ENCODE data around the gene LPP.

LPP gene

GRCh38 chr3:188185717-188186251 lies 31.8 kb downstream of the LPP start:
- Histone ChIP-seq H3K36me3 (ENCODE audit: insufficient read depth, low read length) (0 out of 2 replicates have a peak, but pooled peaks cover 4% of the 10 kb centered on the region), H3K9me3 (ENCODE audit: control insufficient read depth, insufficient read depth, low read length) (no peaks in the 10 kb centered on the region), H3K4me1 (ENCODE audit: insufficient read depth, low read length) (peaks cover 24% of the 10 kb centered on the region), H3K9ac (ENCODE audit: low read depth, low read length) (no peak overlapping the region)

GRCh38 chr3:188187053-188187452 lies 33.1 kb downstream of the LPP start:
- Histone ChIP-seq H3K9me3 (ENCODE audit: control insufficient read depth, insufficient read depth, low read length) (no peaks in the 10 kb centered on the region), H3K4me1 (ENCODE audit: insufficient read depth, low read length) (peaks cover 24% of the 10 kb centered on the region), H3K36me3 (ENCODE audit: insufficient read depth, low read length) (0 out of 2 replicates have a peak, but pooled peaks cover 4% of the 10 kb centered on the region), H3K9ac (ENCODE audit: low read depth, low read length) (no peak overlapping the region)

DNA sequence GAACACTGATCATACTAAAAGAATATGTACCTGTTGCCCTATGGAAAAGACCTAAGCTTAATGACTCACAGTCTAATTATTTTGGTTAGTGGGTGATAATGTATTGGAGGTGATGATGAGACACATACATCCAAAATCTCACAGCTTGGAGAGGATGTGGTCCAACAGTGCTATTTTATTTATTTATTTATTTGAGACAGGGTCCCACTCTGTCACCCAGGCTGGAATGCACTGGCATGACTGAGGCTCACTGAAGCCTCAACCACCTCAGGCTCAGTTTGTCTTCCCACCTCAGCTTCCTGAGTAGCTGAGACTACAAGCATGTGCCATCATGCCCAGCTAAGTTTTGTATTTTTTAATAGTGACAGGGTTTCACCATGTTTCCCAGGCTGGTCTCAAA lies 35.0 kb downstream of the LPP start:
- peaks cover 4% of the 10 kb centered on the region; the same call in 1 of the 2 replicates for H3K36me3 ChIP-seq (ENCODE audit: insufficient read depth, low read length)
- no peak overlapping the region for H3K9ac ChIP-seq (ENCODE audit: low read depth, low read length)
- no peaks in the 10 kb centered on the region for H3K9me3 ChIP-seq (ENCODE audit: control insufficient read depth, insufficient read depth, low read length)
- peaks cover 22% of the 10 kb centered on the region for H3K4me1 ChIP-seq (ENCODE audit: insufficient read depth, low read length)

DNA sequence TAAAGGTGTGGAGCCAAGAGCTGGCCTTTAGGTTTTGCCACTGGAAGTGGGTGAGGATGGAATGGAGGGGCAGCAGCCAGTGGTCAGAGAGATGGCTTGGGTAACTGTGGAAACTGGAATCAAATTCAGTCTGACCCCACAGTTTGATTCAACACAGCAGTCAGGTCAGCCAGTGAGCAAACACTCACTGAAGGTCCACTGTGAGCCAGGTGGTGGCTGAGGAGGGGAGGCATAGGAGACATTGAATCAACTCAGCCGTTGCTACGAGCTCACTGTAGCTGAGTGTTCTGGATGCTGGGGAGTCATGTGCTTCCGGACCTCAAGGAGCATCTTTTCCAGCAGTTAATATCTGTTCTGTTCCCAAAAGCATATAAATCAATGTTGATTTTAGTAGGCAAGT lies 37.5 kb downstream of the LPP start:
- Histone ChIP-seq H3K36me3 (ENCODE audit: insufficient read depth, low read length) (peaks cover 4% of the 10 kb centered on the region; the same call in 1 of the 2 replicates), H3K9me3 (ENCODE audit: control insufficient read depth, insufficient read depth, low read length) (no peaks in the 10 kb centered on the region), H3K4me1 (ENCODE audit: insufficient read depth, low read length) (peaks cover 13% of the 10 kb centered on the region), H3K9ac (ENCODE audit: low read depth, low read length) (no peak overlapping the region)

- no peak overlapping the region for H3K9ac ChIP-seq (ENCODE audit: low read depth, low read length)
- peaks cover 4% of the 10 kb centered on the region; the same call in 1 of the 2 replicates for H3K36me3 ChIP-seq (ENCODE audit: insufficient read depth, low read length)
- H3K9me3 ChIP-seq (ENCODE audit: control insufficient read depth, insufficient read depth, low read length): no peaks in the 10 kb centered on the region
- peaks cover 19% of the 10 kb centered on the region for H3K4me1 ChIP-seq (ENCODE audit: insufficient read depth, low read length)
Observed at GRCh38 chr3:188192034-188192433, 38.1 kb downstream of the LPP start.

GRCh38 chr3:188194332-188194731 lies 40.4 kb downstream of the LPP start:
- Histone ChIP-seq H3K9ac (ENCODE audit: low read depth, low read length) (no peak overlapping the region), H3K9me3 (ENCODE audit: control insufficient read depth, insufficient read depth, low read length) (no peaks in the 10 kb centered on the region), H3K4me1 (ENCODE audit: insufficient read depth, low read length) (peaks cover 29% of the 10 kb centered on the region), H3K36me3 (ENCODE audit: insufficient read depth, low read length) (no peaks in the 10 kb centered on the region; the same call in 1 of the 2 replicates)

- no peaks in the 10 kb centered on the region; the same call in 1 of the 2 replicates for H3K36me3 ChIP-seq (ENCODE audit: insufficient read depth, low read length)
- H3K9me3 ChIP-seq (ENCODE audit: control insufficient read depth, insufficient read depth, low read length): no peaks in the 10 kb centered on the region
- no peak overlapping the region for H3K9ac ChIP-seq (ENCODE audit: low read depth, low read length)
- H3K4me1 ChIP-seq (ENCODE audit: insufficient read depth, low read length): peaks cover 29% of the 10 kb centered on the region
Observed at GRCh38 chr3:188196232-188196990, 42.5 kb downstream of the LPP start.

DNA sequence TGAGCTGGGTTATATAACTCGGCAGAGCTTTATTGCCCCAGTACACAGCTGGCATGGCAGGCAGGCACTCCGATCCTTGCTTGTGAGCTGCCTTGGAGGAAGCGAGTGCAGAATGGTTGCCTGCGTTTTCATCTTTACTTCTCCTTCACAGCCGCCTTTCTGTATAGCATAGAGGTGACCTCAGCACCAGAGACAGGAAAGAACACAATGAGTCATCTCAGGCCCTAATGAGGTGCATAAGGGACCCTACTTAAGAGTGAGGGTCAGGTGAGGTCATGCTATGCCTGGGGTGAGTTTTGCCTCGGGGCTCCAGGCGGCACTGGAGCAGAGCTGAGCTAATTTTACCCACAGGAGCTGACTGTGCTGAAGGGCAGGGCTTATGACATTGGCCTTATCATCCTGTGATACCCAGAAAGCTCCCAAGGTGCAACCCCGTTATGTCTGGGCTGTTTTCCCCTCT lies 43.5 kb downstream of the LPP start:
- Histone ChIP-seq H3K36me3 (ENCODE audit: insufficient read depth, low read length) (no peaks in the 10 kb centered on the region; the same call in 1 of the 2 replicates), H3K4me1 (ENCODE audit: insufficient read depth, low read length) (peaks cover 29% of the 10 kb centered on the region), H3K9me3 (ENCODE audit: control insufficient read depth, insufficient read depth, low read length) (no peaks in the 10 kb centered on the region), H3K9ac (ENCODE audit: low read depth, low read length) (no peak overlapping the region)

DNA sequence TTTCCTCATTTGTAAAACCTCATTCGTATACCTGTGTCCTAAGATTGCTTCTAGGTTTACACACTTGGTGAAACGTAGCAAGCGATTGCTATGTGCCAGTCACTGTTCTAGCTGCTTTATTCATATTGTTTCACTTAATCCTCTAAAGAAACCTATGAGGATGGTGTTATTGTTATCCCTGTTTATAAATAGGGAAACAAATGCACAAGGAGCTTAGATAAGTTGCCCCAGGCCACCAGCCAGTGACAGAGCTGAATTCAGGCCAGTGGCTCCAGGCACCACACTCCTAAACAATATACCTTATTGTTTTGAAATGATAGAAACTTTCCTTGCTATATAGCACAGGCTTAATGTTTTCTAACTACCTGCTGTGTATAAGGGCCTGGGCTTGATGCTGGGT lies 44.0 kb downstream of the LPP start:
- Histone ChIP-seq H3K9ac (ENCODE audit: low read depth, low read length) (no peak overlapping the region), H3K9me3 (ENCODE audit: control insufficient read depth, insufficient read depth, low read length) (no peaks in the 10 kb centered on the region), H3K4me1 (ENCODE audit: insufficient read depth, low read length) (peaks cover 29% of the 10 kb centered on the region), H3K36me3 (ENCODE audit: insufficient read depth, low read length) (no peaks in the 10 kb centered on the region)

DNA sequence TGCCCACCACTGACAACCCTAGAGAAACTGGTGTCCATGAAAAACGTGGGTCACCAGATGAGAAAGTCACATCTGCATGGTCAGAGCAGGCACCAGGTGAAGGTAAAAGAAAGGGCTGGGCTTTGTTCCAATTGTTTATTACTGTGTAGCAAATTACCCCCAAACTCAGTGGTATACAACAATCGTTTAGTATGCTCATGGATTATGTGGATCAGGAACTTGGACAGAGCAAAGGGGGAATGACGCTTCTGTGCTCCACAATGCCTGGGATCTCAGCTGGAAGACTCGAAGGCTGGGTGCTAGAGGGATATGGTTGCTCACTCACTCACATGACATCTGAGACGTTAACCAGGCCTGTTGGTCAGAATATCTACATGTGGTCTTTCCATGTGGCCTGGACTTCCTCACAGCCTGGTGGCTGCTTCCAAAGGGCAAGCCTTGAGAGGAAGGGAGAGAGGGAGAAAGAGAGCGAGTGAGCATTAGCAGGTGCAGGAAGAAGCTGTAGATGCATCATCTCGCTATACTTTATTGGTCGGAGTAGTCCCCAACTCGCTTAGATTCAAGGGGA lies 44.9 kb downstream of the LPP start:
- Histone ChIP-seq H3K4me1 (ENCODE audit: insufficient read depth, low read length) (peaks cover 29% of the 10 kb centered on the region), H3K9ac (ENCODE audit: low read depth, low read length) (no peak overlapping the region), H3K36me3 (ENCODE audit: insufficient read depth, low read length) (no peaks in the 10 kb centered on the region), H3K9me3 (ENCODE audit: control insufficient read depth, insufficient read depth, low read length) (no peaks in the 10 kb centered on the region)

- peaks cover 24% of the 10 kb centered on the region for H3K4me1 ChIP-seq (ENCODE audit: insufficient read depth, low read length)
- no peaks in the 10 kb centered on the region for H3K9me3 ChIP-seq (ENCODE audit: control insufficient read depth, insufficient read depth, low read length)
- no peak overlapping the region for H3K9ac ChIP-seq (ENCODE audit: low read depth, low read length)
Observed at GRCh38 chr3:188199386-188199785, 45.4 kb downstream of the LPP start.

DNA sequence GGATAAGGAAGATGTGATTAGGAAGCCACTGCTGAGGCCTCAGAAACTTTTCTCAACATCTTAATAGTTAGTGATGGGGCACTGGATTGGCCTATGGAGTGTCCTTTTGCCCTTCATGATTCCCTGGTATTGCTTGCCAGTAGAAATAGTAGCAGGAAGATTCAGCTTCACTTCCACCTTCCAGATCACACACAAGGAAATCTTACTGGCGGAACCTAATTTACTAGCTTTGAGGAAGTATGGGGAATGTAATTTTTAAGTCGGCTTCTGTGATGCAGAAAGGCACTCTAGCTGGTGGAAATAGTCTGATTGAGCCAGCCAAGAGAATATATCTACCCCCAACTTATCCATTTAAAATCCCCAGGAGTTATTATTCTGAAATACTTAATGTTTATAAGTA lies 46.5 kb downstream of the LPP start:
- Histone ChIP-seq H3K36me3 (ENCODE audit: insufficient read depth, low read length) (no peaks in the 10 kb centered on the region), H3K4me1 (ENCODE audit: insufficient read depth, low read length) (peaks cover 24% of the 10 kb centered on the region), H3K9ac (ENCODE audit: low read depth, low read length) (no peak overlapping the region), H3K9me3 (ENCODE audit: control insufficient read depth, insufficient read depth, low read length) (no peaks in the 10 kb centered on the region)

More at GRCh38 chr3:188199386-188199785, 45.4 kb downstream of the LPP start:
- H3K36me3 ChIP-seq (ENCODE audit: insufficient read depth, low read length): no peaks in the 10 kb centered on the region

- Histone ChIP-seq H3K9me3 (ENCODE audit: control insufficient read depth, insufficient read depth, low read length) (no peaks in the 10 kb centered on the region), H3K9ac (ENCODE audit: low read depth, low read length) (no peak overlapping the region), H3K4me1 (ENCODE audit: insufficient read depth, low read length) (peaks cover 8% of the 10 kb centered on the region), H3K36me3 (ENCODE audit: insufficient read depth, low read length) (no peaks in the 10 kb centered on the region)
Observed at GRCh38 chr3:188202358-188203138, 48.6 kb downstream of the LPP start.

GRCh38 chr3:188204526-188204925 lies 50.6 kb downstream of the LPP start:
- H3K9ac ChIP-seq (ENCODE audit: low read depth, low read length): no peak overlapping the region
- H3K4me1 ChIP-seq (ENCODE audit: insufficient read depth, low read length): peaks cover 14% of the 10 kb centered on the region
- no peaks in the 10 kb centered on the region for H3K36me3 ChIP-seq (ENCODE audit: insufficient read depth, low read length)
- H3K9me3 ChIP-seq (ENCODE audit: control insufficient read depth, insufficient read depth, low read length): no peaks in the 10 kb centered on the region
